IPS-18a (cell line): ENCODE results near the gene CIART.
"Not testable (repeated sequence)": the region's sequence is repeated elsewhere in the genome, so short reads cannot be mapped to it uniquely, and the experiment has no call there.

Experiments
- H3K27ac ChIP-seq: one replicate; pipeline ENCODE4 v1.5.1; 2013; ENCODE audit warnings: low read length
- H3K27me3 ChIP-seq: one replicate; pipeline ENCODE4 v1.6.1; 2013; ENCODE audit warnings: mild to moderate bottlenecking, low read length; ENCODE audit not compliant: control insufficient read depth, insufficient read depth
- H3K36me3 ChIP-seq: one replicate; pipeline ENCODE4 v1.6.1; 2013; ENCODE audit warnings: low read depth, low read length; ENCODE audit not compliant: control insufficient read depth
- H3K4me1 ChIP-seq: one replicate; pipeline ENCODE4 v1.6.1; 2013; ENCODE audit warnings: low read depth, low read length; ENCODE audit not compliant: control insufficient read depth
- H3K4me3 ChIP-seq: one replicate; pipeline ENCODE4 v1.5.1; 2013; ENCODE audit warnings: low read length
- H3K9ac ChIP-seq: one replicate; pipeline ENCODE4 v1.6.1; 2013; ENCODE audit warnings: mild to moderate bottlenecking, low read length, moderate library complexity
- H3K9me3 ChIP-seq: one replicate; pipeline ENCODE4 v1.6.1; 2013; ENCODE audit warnings: low read depth, low read length; ENCODE audit not compliant: control insufficient read depth

CIART gene

DNA sequence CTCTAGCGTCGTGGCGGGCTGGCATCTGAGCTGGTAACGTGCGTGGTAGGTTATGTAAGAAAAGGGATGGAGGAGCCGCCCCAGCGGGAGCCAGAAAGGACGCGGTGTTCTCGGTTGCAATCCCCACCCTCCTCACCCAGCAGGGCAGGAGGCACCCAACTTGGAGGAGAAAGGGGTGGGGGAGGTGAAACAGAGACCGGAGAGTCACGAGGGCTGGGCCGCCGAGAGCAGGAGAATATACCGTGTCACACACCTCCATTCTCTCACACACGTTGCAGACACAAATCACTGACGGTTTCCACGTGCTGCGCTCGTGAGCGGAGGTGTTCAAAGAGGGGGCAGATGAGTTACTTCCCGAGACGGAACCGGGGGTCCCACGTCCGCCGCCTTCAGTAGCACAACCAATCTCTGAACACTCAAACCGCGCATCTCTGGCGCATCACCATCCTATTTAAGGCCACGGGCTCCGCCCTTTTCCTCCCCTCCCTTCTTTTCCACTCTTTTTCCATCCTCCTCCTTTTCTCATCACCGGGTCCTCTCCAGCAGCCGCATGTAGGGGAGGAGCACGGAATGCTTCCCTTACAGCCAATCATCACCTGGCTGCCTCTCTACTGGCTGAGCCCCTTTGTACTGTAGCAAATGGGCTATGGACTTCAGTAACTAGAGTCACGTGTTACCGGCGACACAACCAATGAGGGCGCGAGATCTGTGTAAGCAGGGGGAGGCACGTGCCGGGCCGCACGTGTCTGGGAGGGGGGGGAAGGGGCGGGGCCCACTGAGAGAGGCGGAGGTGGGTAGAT lies at the start of gene CIART:
CIART (plus strand) TSS at position 797 of the 800 bp plus-strand sequence. CDS start 714 bp downstream, outside the sequence.
- H3K9me3 ChIP-seq: no peaks in the 10 kb centered on the region
- no peaks in the 10 kb centered on the region for H3K36me3 ChIP-seq
- H3K27me3 ChIP-seq: peaks cover 10% of the 10 kb centered on the region
- peak within 1 kb of the TSS; percentile 90 for H3K9ac ChIP-seq
- peak within 1 kb of the TSS; percentile 79 for H3K4me3 ChIP-seq
- peaks cover 3% of the 10 kb centered on the region for H3K4me1 ChIP-seq
- H3K27ac ChIP-seq: peak within 1 kb of the TSS; percentile 62

DNA sequence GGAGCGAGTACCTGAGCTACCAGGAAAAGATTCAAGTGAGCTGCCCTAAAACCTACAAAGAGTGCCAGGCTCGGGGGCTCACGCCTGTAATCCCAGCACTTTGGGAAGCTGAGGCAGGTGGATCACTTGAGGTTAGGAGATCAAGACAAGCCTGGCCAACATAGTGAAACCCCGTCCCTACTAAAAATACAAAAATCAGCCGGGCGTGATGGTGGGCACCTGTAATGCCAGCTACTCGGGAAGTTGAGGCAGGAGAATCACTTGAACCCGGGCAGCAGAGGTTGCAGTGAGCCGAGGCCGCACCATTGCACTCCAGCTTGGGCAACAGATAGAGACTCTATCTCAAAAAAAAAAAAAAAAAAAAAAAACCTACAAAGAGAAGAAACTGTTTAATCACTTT lies 49.4 kb upstream of the CIART start:
- not testable (repeated sequence) for H3K9ac ChIP-seq, H3K27ac ChIP-seq, H3K27me3 ChIP-seq, H3K9me3 ChIP-seq, H3K4me3 ChIP-seq
- peaks cover 23% of the 10 kb centered on the region for H3K36me3 ChIP-seq
- peaks cover 15% of the 10 kb centered on the region for H3K4me1 ChIP-seq

GRCh38 chr1:150233359-150234308 lies 48.7 kb upstream of the CIART start:
- H3K36me3 ChIP-seq: peaks cover 17% of the 10 kb centered on the region
- H3K4me3 ChIP-seq: peak overlapping the region; percentile 80
- no peak overlapping the region for H3K27ac ChIP-seq
- H3K9ac ChIP-seq: peak overlapping the region; percentile 99
- no peaks in the 10 kb centered on the region for H3K9me3 ChIP-seq
- H3K4me1 ChIP-seq: peaks cover 15% of the 10 kb centered on the region
- no peaks in the 10 kb centered on the region for H3K27me3 ChIP-seq

GRCh38 chr1:150234309-150234565 lies 48.1 kb upstream of the CIART start:
- Histone ChIP-seq H3K9ac (peak overlapping the region; percentile 99), H3K27ac (no peak overlapping the region), H3K4me3 (peak overlapping the region; percentile 80), H3K27me3 (no peaks in the 10 kb centered on the region), H3K4me1 (peaks cover 15% of the 10 kb centered on the region), H3K36me3 (peaks cover 11% of the 10 kb centered on the region), H3K9me3 (no peaks in the 10 kb centered on the region)

DNA sequence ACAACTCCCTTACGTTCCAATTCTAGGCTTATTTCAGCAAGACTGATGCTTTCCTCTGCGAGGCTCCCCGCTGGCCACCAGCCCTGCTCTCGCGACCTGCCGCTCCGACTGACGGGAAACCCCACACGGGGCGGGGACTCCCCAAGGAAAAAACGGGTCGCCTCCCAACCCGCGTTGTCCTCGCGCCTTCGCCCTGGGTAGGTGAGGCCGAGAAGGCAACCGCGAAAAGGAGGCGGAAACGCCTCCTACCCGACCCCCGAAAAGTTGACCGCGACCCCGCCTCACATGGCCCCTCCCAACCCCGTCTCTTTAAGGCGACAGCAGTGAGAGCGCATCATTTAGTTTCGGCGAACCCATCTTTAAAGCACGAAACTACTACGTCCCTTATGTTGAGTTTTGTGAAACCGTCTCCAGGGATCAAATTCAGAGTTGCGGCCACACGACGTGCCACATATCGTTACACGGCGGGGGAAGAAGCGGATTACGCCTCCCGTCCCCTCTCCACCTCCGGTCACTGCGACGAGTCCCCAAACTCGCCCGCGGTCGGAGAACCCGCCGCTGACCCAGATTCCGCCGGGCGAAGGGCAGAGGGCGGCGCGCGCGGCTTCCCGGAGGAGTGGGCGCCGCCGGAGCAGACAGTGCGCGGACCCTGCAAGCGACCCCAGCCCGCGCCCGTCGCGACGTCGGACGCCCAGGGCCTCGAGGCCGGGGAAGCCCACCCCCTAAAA lies 47.6 kb upstream of the CIART start:
- Histone ChIP-seq H3K9me3 (no peaks in the 10 kb centered on the region), H3K4me1 (peaks cover 15% of the 10 kb centered on the region), H3K27ac (peak overlapping the region; percentile 93), H3K27me3 (no peaks in the 10 kb centered on the region), H3K9ac (peak overlapping the region; percentile 99), H3K36me3 (peaks cover 7% of the 10 kb centered on the region), H3K4me3 (peak overlapping the region; percentile 80)

GRCh38 chr1:150235294-150235851 lies 47.0 kb upstream of the CIART start:
- Histone ChIP-seq H3K9ac (peak overlapping the region; percentile 99), H3K9me3 (no peaks in the 10 kb centered on the region), H3K27ac (peak overlapping the region; percentile 93), H3K4me3 (peak overlapping the region; percentile 80), H3K27me3 (no peaks in the 10 kb centered on the region), H3K4me1 (peaks cover 15% of the 10 kb centered on the region), H3K36me3 (peaks cover 2% of the 10 kb centered on the region)

DNA sequence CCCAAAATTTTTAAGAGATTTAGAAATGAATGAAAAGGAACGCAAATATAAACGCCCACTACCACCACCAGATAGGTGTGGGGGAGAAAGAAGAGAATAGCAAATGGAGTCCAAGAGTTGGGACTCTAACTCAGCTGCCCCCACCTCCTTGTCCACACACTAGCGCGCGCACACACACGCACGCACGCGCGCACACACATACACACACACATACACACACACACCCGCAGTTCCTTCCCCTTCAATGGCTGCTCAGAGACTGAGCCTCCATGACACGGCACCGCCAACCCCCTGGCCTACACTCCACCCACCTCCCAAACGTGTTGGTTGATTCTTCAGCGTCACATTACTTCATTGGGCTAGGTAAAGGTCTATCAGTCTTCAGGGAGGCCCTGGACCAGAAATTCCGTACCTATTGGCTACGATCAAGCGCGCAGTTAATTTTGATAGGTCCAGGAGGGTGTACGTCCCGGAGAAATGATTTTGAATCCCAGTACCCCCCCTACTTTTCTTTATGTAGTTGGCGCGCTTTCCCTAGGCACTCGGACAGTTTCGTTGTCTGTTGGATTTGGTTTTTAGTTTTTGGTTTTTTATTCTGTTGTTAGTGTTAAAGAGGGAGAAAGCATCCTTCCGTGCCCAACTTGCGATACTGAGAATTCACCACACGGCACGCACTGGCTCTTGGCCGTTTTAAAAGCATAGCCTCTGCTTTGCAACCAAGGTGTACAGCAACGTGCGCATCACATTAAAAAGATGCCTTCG lies 46.3 kb upstream of the CIART start, which contains the start of gene ANP32E:
ANP32E (minus strand) TSS at position 261 of the 762 bp plus-strand sequence. CDS start 326 bp downstream, outside the sequence.
- Histone ChIP-seq H3K27ac (peak within 1 kb of the TSS; percentile 99), H3K4me1 (peaks cover 15% of the 10 kb centered on the region), H3K9ac (peak within 1 kb of the TSS; percentile 99), H3K27me3 (no peaks in the 10 kb centered on the region), H3K9me3 (no peaks in the 10 kb centered on the region), H3K4me3 (peak within 1 kb of the TSS; percentile 80), H3K36me3 (peaks cover 2% of the 10 kb centered on the region)

DNA sequence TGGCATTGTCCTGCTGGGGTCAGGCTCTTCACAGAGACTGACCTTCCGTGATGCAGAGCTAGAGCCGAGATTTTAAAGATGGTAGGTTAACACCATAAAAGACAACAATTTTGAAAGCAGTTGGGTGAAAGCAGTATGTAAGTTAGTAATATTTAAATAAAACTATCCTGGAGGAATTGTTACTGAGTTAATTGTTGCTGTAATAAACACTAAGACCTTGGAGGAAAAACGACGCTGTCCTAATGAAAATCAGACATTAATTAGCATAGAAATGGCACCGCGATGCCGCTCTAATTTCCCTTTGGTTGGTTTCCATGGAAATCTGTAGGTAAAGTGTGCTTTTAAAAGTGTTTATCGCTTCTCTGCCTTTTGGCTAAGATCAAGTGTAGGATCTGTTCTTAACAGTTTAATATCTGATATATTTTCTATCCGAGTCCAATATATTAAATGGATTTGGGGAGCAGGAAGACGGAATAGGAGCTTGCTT lies 45.7 kb upstream of the CIART start:
- peaks cover 15% of the 10 kb centered on the region for H3K4me1 ChIP-seq
- H3K9ac ChIP-seq: peak overlapping the region; percentile 99
- peak overlapping the region; percentile 99 for H3K27ac ChIP-seq
- H3K9me3 ChIP-seq: no peaks in the 10 kb centered on the region
- H3K27me3 ChIP-seq: no peaks in the 10 kb centered on the region
- H3K36me3 ChIP-seq: no peaks in the 10 kb centered on the region
- H3K4me3 ChIP-seq: peak overlapping the region; percentile 80

DNA sequence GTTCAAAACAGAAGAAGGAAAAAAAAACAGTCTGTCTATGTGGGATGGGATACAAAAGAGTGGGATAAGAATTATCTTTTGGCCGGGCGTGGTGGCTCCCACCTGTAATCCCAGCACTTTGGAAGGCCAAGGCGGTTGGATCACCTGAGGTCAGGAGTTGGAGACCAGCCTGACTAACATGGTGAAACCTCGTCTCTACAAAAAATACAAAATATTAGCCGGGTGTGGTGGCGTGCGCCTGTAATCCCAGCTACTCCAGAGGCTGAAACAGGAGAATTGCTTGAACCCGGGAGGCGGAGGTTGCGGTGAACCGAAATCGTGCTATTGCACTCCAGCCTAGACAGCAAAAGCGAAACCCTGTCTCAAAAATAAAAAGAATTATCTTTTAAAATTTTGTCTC lies 45.2 kb upstream of the CIART start:
- not testable (repeated sequence) for H3K27me3 ChIP-seq, H3K36me3 ChIP-seq, H3K9me3 ChIP-seq
- H3K4me3 ChIP-seq: peak overlapping the region; percentile 80
- peak overlapping the region; percentile 99 for H3K9ac ChIP-seq
- H3K4me1 ChIP-seq: peaks cover 15% of the 10 kb centered on the region
- H3K27ac ChIP-seq: peak overlapping the region; percentile 99

GRCh38 chr1:150237746-150238145 lies 44.6 kb upstream of the CIART start:
- H3K27ac ChIP-seq: no peak overlapping the region
- H3K4me3 ChIP-seq: no peak overlapping the region
- no peaks in the 10 kb centered on the region for H3K36me3 ChIP-seq
- H3K9me3 ChIP-seq: no peaks in the 10 kb centered on the region
- H3K4me1 ChIP-seq: peaks cover 15% of the 10 kb centered on the region
- no peak overlapping the region for H3K9ac ChIP-seq
- no peaks in the 10 kb centered on the region for H3K27me3 ChIP-seq
